Activated CD4-positive, alpha-beta T cell treated with anti-CD3 and anti-CD28 coated beads for 36 hours (primary cell): ENCODE results near the gene FETUB. TPM values are rescaled to one million over a fixed set of nuclear protein-coding genes. Genes with fewer than 3 reads are reported as not detected.
"Not testable (repeated sequence)": the region's sequence is repeated elsewhere in the genome, so short reads cannot be mapped to it uniquely, and the experiment has no call there.

ENCODE experiments used
- ATAC-seq: fragments of 200-7000 bp; cut with Tn5 transposase; one replicate; pipeline ENCODE4 v1.10.0; 2021; ENCODE audit warnings: mild to moderate bottlenecking, moderate library complexity
- CTCF ChIA-PET: fragments of 350-600 bp; sonication (Branson Sonifier 250); formaldehyde crosslinking; loops from one replicate; lab custom pipeline; 2021; ENCODE audit warnings: antibody characterized with exemption; lab: Charles Lee
- POLR2A ChIA-PET: fragments of 350-600 bp; sonication (Branson Sonifier 250); formaldehyde crosslinking; loops from one replicate; lab custom pipeline; 2021; ENCODE audit warnings: antibody characterized with exemption, inconsistent platforms; lab: Charles Lee
- DNase-seq: peaks from one replicate; pipeline ENCODE4 v3.0.0-alpha.2; 2020
- H3K27ac Mint-ChIP-seq: one replicate; pipeline ENCODE4 v1.8.0; 2021; ENCODE audit warnings: mixed read lengths
- H3K27me3 Mint-ChIP-seq: one replicate; pipeline ENCODE4 v1.8.0; 2021; ENCODE audit warnings: mixed read lengths
- H3K36me3 Mint-ChIP-seq: one replicate; pipeline ENCODE4 v1.8.0; 2021; ENCODE audit warnings: low read depth, mixed read lengths
- H3K4me1 Mint-ChIP-seq: one replicate; pipeline ENCODE4 v1.8.0; 2021; ENCODE audit warnings: mixed read lengths
- H3K4me3 Mint-ChIP-seq: one replicate; pipeline ENCODE4 v1.8.0; 2021; ENCODE audit warnings: mild to moderate bottlenecking, moderate library complexity, mixed read lengths
- H3K9me3 Mint-ChIP-seq: one replicate; pipeline ENCODE4 v1.8.0; 2021; ENCODE audit warnings: low read depth, mixed read lengths
- intact Hi-C, 2 experiments: fragments of 100-400 bp; cut with DNase I in 1 of 2; cut with micrococcal nuclease in 1 of 2; formaldehyde crosslinking; loops; one replicate each; pipeline versions ENCODE4 v1.14.2 to v1.15.1; 2022 to 2024; cut with DNase I, micrococcal nuclease
- total RNA-seq, 2 experiments: library from RNA; stranded (reverse); gene quantifications; one replicate each; pipeline ENCODE4 v1.2.3, GENCODE V29; 2021

FETUB gene
- total RNA-seq, 2 experiments from 2014 or later: not detected

GRCh38 chr3:186702451-186702850 lies 62.3 kb downstream of the FETUB start:
- CTCF ChIA-PET, H3K9me3 Mint-ChIP-seq, H3K36me3 Mint-ChIP-seq, ATAC-seq, POLR2A ChIA-PET, DNase-seq, intact Hi-C loops, H3K27ac Mint-ChIP-seq, H3K4me3 Mint-ChIP-seq: not testable (repeated sequence)
- peaks cover 12% of the 10 kb centered on the region for H3K4me1 Mint-ChIP-seq
- H3K27me3 Mint-ChIP-seq: peaks cover 22% of the 10 kb centered on the region

Other genes starting within 250 kb of the FETUB start
- 1 to 10 TPM; 1.6 to 1.7 TPM for gene CRYGS, start 96.0 kb upstream of the FETUB start, total RNA-seq
- 10 to 100 TPM; 10.5 to 11.4 TPM for gene TBCCD1, start 73.1 kb upstream of the FETUB start, total RNA-seq
- gene DNAJB11, start 69.7 kb upstream of the FETUB start, total RNA-seq: 10 to 100 TPM; 30.9 to 36.6 TPM
- not detected for gene AHSG, start 27.3 kb upstream of the FETUB start, total RNA-seq
- gene HRG, start 25.6 kb downstream of the FETUB start, total RNA-seq: under 1 TPM in 1 of 2 experiments, not detected in 1; 0.11 TPM
- gene KNG1, start 77.0 kb downstream of the FETUB start, total RNA-seq: not detected
- gene EIF4A2, start 143.2 kb downstream of the FETUB start, total RNA-seq: 100 to 1,000 TPM; 291 to 390 TPM
- 100 to 1,000 TPM; 128 to 130 TPM for gene RFC4, start 166.1 kb downstream of the FETUB start, total RNA-seq
- not detected for gene ADIPOQ, start 202.3 kb downstream of the FETUB start, total RNA-seq